ENCODE results near the gene ATRAID. TPM values are rescaled to one million over a fixed set of nuclear protein-coding genes. Genes with fewer than 3 reads are reported as not detected.

ATRAID gene
- total RNA-seq, 1 donor from 2014 or later: 112 TPM

GRCh38 chr2:27243391-27244130, 31.7 kb downstream of the ATRAID start:
- DNase-seq: no peak
- intact Hi-C loops (cut with micrococcal nuclease): no loop called here
- peak; percentile 60 for ATAC-seq

GRCh38 chr2:27245116-27245515, 33.3 kb downstream of the ATRAID start:
- intact Hi-C loops (cut with micrococcal nuclease): no loop called here
- DNase-seq (no peak), ATAC-seq (peak; percentile 23)

- DNase-seq (no peak), ATAC-seq (peak; percentile 11)
- intact Hi-C loops (cut with micrococcal nuclease): no loop called here
These were observed 33.8 kb downstream of the ATRAID start for GRCh38 chr2:27245626-27246025.

- ATAC-seq: no peak
- DNase-seq: no peak
- intact Hi-C loops (cut with micrococcal nuclease): no loop called here
These were observed 36.1 kb downstream of the ATRAID start for GRCh38 chr2:27247893-27248292.

GRCh38 chr2:27249159-27249890, 37.5 kb downstream of the ATRAID start:
- ATAC-seq (no peak), DNase-seq (no peak)
- intact Hi-C loops (cut with micrococcal nuclease): no loop called here

GRCh38 chr2:27249891-27250651, 38.2 kb downstream of the ATRAID start:
- ATAC-seq: peak; percentile 84
- intact Hi-C loops (cut with micrococcal nuclease): no loop called here
- peak; percentile 80 for DNase-seq

GRCh38 chr2:27250652-27251379, 39.0 kb downstream of the ATRAID start:
- DNase-seq (no peak), ATAC-seq (no peak)
- intact Hi-C loops (cut with micrococcal nuclease): no loop called here

- intact Hi-C loops (cut with micrococcal nuclease): no loop called here
- ATAC-seq (no peak), DNase-seq (no peak)
These were observed 39.9 kb downstream of the ATRAID start for GRCh38 chr2:27251766-27252165.

- DNase-seq: no peak
- intact Hi-C loops (cut with micrococcal nuclease): no loop called here
- ATAC-seq: peak; percentile 32
These were observed 43.3 kb downstream of the ATRAID start for GRCh38 chr2:27255187-27255586.

GRCh38 chr2:27255660-27256059, 43.8 kb downstream of the ATRAID start:
- no peak for DNase-seq
- no peak for ATAC-seq
- intact Hi-C loops (cut with micrococcal nuclease): no loop called here

GRCh38 chr2:27256855-27257454, 45.1 kb downstream of the ATRAID start:
- intact Hi-C loops (cut with micrococcal nuclease): no loop called here
- DNase-seq (no peak), ATAC-seq (no peak)

GRCh38 chr2:27258051-27258450, 46.2 kb downstream of the ATRAID start:
- no peak for DNase-seq
- ATAC-seq: no peak
- intact Hi-C loops (cut with micrococcal nuclease): no loop called here

- intact Hi-C loops (cut with micrococcal nuclease): no loop called here
- DNase-seq (no peak), ATAC-seq (no peak)
These were observed 49.5 kb downstream of the ATRAID start for GRCh38 chr2:27261241-27261925.

- intact Hi-C loops (cut with micrococcal nuclease): no loop called here
These were observed 50.1 kb downstream of the ATRAID start for GRCh38 chr2:27261926-27262298.

GRCh38 chr2:27262379-27263286, 50.8 kb downstream of the ATRAID start, which contains the start of gene SLC30A3:
Gene SLC30A3 (minus strand): TSS chr2:27263047. CDS start chr2:27262906, 141 bp downstream.
- intact Hi-C loops (cut with micrococcal nuclease): no loop called here
- peak; percentile 82 for DNase-seq
- peak; percentile 86 for ATAC-seq

More at GRCh38 chr2:27261926-27262298, 50.1 kb downstream of the ATRAID start:
- ATAC-seq: no peak
- no peak for DNase-seq

GRCh38 chr2:27263287-27264252, 51.7 kb downstream of the ATRAID start:
- intact Hi-C loops (cut with micrococcal nuclease): no loop called here

More at GRCh38 chr2:27263287-27264252, 51.7 kb downstream of the ATRAID start:
- DNase-seq (no peak), ATAC-seq (no peak)
